ENCODE measurements around the gene ADAMTSL5. TPM values are rescaled to one million over a fixed set of nuclear protein-coding genes. Genes with fewer than 3 reads are reported as not detected.
"Not testable (repeated sequence)": the region's sequence is repeated elsewhere in the genome, so short reads cannot be mapped to it uniquely, and the experiment has no call there.

Gene ADAMTSL5
- total RNA-seq, 2 donors from 2014 or later = 2.0 to 5.4 TPM

- ATAC-seq (no peak), DNase-seq (no peak)
- intact Hi-C loops (cut with DNase I, micrococcal nuclease) = no loop called here
These were observed 19.2 kb upstream of the ADAMTSL5 start for GRCh38 chr19:1532003-1532402.

- no peak for DNase-seq
- no peak for ATAC-seq
- intact Hi-C loops (cut with DNase I, micrococcal nuclease) = no loop called here
These were observed 18.8 kb upstream of the ADAMTSL5 start for GRCh38 chr19:1531587-1531986.

- ATAC-seq; intact Hi-C loops (cut with DNase I, micrococcal nuclease); DNase-seq: not testable (repeated sequence)
These were observed 18.0 kb upstream of the ADAMTSL5 start for GRCh38 chr19:1530856-1531255.

- intact Hi-C loops (cut with DNase I, micrococcal nuclease) = no loop called here
- no peak for DNase-seq
- no peak for ATAC-seq
These were observed 16.6 kb upstream of the ADAMTSL5 start for GRCh38 chr19:1529430-1529816.

GRCh38 chr19:1528596-1529429 lies 16.0 kb upstream of the ADAMTSL5 start:
- DNase-seq = no peak

GRCh38 chr19:1527650-1528309 lies 15.0 kb upstream of the ADAMTSL5 start:
- no peak for ATAC-seq
- no peak for DNase-seq
- intact Hi-C loops (cut with DNase I, micrococcal nuclease) = no loop called here

More at GRCh38 chr19:1528596-1529429, 16.0 kb upstream of the ADAMTSL5 start:
- intact Hi-C loops (cut with DNase I, micrococcal nuclease) = no loop called here
- no peak for ATAC-seq

- ATAC-seq (no peak), DNase-seq (no peak)
- intact Hi-C loops (cut with DNase I, micrococcal nuclease) = no loop called here
These were observed 14.3 kb upstream of the ADAMTSL5 start for GRCh38 chr19:1526979-1527649.

- intact Hi-C loops (cut with DNase I, micrococcal nuclease) = no loop called here
- ATAC-seq = no peak
- no peak for DNase-seq
These were observed 13.4 kb upstream of the ADAMTSL5 start for GRCh38 chr19:1526066-1526778.

- intact Hi-C loops (cut with DNase I, micrococcal nuclease) = no loop called here
- ATAC-seq = no peak
- no peak for DNase-seq
These were observed 12.5 kb upstream of the ADAMTSL5 start for GRCh38 chr19:1525343-1525742.

- no peak for ATAC-seq
- no peak for DNase-seq
- intact Hi-C loops (cut with DNase I, micrococcal nuclease) = no loop called here
These were observed 12.1 kb upstream of the ADAMTSL5 start for GRCh38 chr19:1524972-1525325.

- no peak for ATAC-seq
- DNase-seq = no peak
- intact Hi-C loops (cut with DNase I, micrococcal nuclease) = no loop called here
These were observed 11.6 kb upstream of the ADAMTSL5 start for GRCh38 chr19:1524287-1524971.

- DNase-seq (no peak), ATAC-seq (no peak)
- intact Hi-C loops (cut with DNase I, micrococcal nuclease) = no loop called here
These were observed 10.8 kb upstream of the ADAMTSL5 start, which contains the start of gene PLK5 for GRCh38 chr19:1523412-1524286. TSS of gene PLK5 (plus strand) at chr19:1524077. CDS start at chr19:1526997, 2,920 bp downstream.

GRCh38 chr19:1522838-1523237 lies 10.0 kb upstream of the ADAMTSL5 start:
- no peak for DNase-seq
- ATAC-seq = no peak
- intact Hi-C loops (cut with DNase I, micrococcal nuclease) = no loop called here

GRCh38 chr19:1522061-1522460 lies 9.2 kb upstream of the ADAMTSL5 start:
- DNase-seq (no peak), ATAC-seq (no peak)
- intact Hi-C loops (cut with DNase I, micrococcal nuclease) = no loop called here

- ATAC-seq = no peak
- intact Hi-C loops (cut with DNase I, micrococcal nuclease) = no loop called here
- no peak for DNase-seq
These were observed 8.8 kb upstream of the ADAMTSL5 start for GRCh38 chr19:1521636-1522035.

- ATAC-seq = no peak
- intact Hi-C loops (cut with DNase I, micrococcal nuclease) = no loop called here
- no peak for DNase-seq
These were observed 7.5 kb upstream of the ADAMTSL5 start for GRCh38 chr19:1520203-1520780.

- ATAC-seq; intact Hi-C loops (cut with DNase I, micrococcal nuclease); DNase-seq: not testable (repeated sequence)
These were observed 7.0 kb upstream of the ADAMTSL5 start for GRCh38 chr19:1519802-1520201.

Measured in left colon (tissue), 2 donors.